Ascending aorta (tissue), 2 donors: Measurements from ENCODE around the gene TCF20. TPM values are rescaled to one million over a fixed set of nuclear protein-coding genes. Genes with fewer than 3 reads are reported as not detected.

ENCODE experiments used
- DNase-seq, 2 donors: peaks; one replicate each; pipeline ENCODE4 v3.0.0-alpha.2; 2019; ENCODE audit warnings: low spot score in 2 of 2
- H3K27ac ChIP-seq, 2 donors: fragments of 200-600 bp; sonication (generic); one replicate each; pipeline ENCODE4 v1.5.1; 2016 to 2017; ENCODE audit warnings: mild to moderate bottlenecking in 1 of 2
- H3K27me3 ChIP-seq: fragments of 200-600 bp; sonication (generic); one replicate; pipeline ENCODE4 v1.5.1; 2017
- H3K36me3 ChIP-seq, 2 donors: fragments of 200-600 bp; sonication (generic); one replicate each; pipeline ENCODE4 v1.5.1; 2016
- H3K4me1 ChIP-seq, 2 donors: fragments of 200-600 bp; sonication (generic); one replicate each; pipeline ENCODE4 v1.5.1; 2016 to 2017; ENCODE audit warnings: mild to moderate bottlenecking in 1 of 2
- H3K4me3 ChIP-seq, 2 donors: fragments of 200-600 bp; sonication (generic); one replicate each; pipeline ENCODE4 v1.5.1; 2016 to 2017; ENCODE audit warnings: mild to moderate bottlenecking in 1 of 2
- H3K9me3 ChIP-seq, 2 donors: fragments of 200-600 bp; sonication (generic); one replicate each; pipeline ENCODE4 v1.5.1; 2016
- CTCF ChIP-seq, 3 experiments: fragments of 200-600 bp in 2 of 3; fragments of 450-650 bp in 1 of 3; sonication (generic) in 2 of 3; IDR thresholded peaks; one replicate each; pipeline ENCODE4 v1.5.1; 2016 to 2019; ENCODE audit warnings: antibody characterized with exemption in 3 of 3, mild to moderate bottlenecking in 1 of 3, moderate library complexity in 1 of 3
- intact Hi-C: fragments of 100-400 bp; cut with DNase I; formaldehyde crosslinking; loops from one replicate; pipeline ENCODE4 v1.15.1; 2023
- total RNA-seq: library from RNA; depleted of rRNA; stranded (reverse); fragments of >200 nt; gene quantifications from one replicate; pipeline ENCODE4 v1.1.0, GENCODE V29; 2016

TCF20 gene
- total RNA-seq, 1 donor from 2014 or later = 11.9 TPM

DNA sequence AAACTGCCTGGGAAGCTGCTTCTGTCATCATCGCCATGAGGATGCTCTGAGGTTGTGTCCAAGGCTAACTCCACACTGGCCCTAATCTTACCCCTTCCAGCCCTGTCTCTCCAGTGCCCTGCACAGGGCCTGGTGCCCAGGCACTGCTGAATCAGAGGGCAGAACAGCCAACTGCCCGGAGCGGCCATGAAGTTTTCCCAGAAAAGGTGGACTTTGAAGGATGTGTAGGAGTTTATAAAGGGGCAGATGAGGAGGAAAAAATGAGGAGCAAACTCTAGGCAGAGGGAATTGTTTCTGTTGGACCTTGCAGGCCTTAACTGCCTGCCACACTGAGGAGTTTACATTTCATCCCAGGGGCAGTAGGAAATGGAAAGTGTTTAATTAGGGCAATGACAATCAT, 39.4 kb upstream of the TCF20 start:
- no peak for TF ChIP-seq CTCF (IDR thresholded peaks at IDR 0.05)
- no peak for DNase-seq
- intact Hi-C loops = no loop called here
- Histone ChIP-seq H3K9me3 (no peaks in the 10 kb centered on the region), H3K36me3 (no peaks in the 10 kb centered on the region), H3K4me1 (no peaks in the 10 kb centered on the region), H3K4me3 (no peak overlapping the region), H3K27ac (no peak overlapping the region), H3K27me3 (peaks cover 4% of the 10 kb centered on the region)

GRCh38 chr22:42308892-42309468, 38.5 kb upstream of the TCF20 start:
- intact Hi-C loops = no loop called here
- no peaks in the 10 kb centered on the region for H3K4me1 ChIP-seq
- no peak for DNase-seq
- H3K27me3 ChIP-seq = peaks cover 4% of the 10 kb centered on the region
- no peak overlapping the region for H3K27ac ChIP-seq
- no peaks in the 10 kb centered on the region for H3K9me3 ChIP-seq
- no peak for TF ChIP-seq CTCF (IDR thresholded peaks at IDR 0.05)
- H3K4me3 ChIP-seq = no peak overlapping the region
- H3K36me3 ChIP-seq = no peaks in the 10 kb centered on the region

DNA sequence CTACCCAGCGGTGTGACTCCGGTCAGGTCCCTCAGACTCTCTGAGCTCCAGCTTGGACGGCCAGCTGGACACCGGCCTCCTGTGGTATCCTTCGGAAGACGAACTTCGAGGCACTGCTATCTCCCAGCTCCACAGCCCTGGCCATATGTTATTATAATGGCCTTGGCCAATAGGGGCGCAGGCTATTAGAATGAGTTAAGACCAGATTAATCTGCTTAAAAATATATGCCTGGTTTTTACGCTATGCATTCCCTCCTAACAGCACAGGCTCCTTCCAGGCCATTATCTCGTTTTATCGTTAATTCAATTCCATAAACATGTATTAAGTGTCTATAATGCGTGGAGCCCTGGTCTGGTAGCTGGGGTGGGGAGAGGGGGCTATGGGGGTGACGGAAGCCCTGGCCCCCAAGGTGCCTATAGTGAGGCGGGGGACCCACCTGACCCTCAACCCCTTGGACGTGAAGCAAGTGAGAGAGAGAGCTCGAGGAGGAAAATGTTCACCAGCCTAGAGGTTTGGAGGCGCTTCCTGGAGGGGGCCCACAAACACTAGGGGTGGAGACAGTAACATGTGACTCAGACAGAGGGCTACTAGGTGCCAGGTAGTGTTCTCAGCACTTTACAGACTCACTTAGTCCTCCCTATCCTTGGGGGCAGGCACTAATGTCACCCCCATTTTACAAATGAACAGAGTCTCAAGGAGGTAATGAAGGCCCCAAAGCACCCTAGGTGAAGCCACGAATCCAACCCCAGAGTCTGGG, 37.5 kb upstream of the TCF20 start:
- Histone ChIP-seq H3K9me3 (no peaks in the 10 kb centered on the region), H3K27me3 (peaks cover 4% of the 10 kb centered on the region), H3K27ac (no peak overlapping the region), H3K4me1 (no peaks in the 10 kb centered on the region), H3K36me3 (no peaks in the 10 kb centered on the region), H3K4me3 (no peak overlapping the region)
- no peak for DNase-seq
- no peak for TF ChIP-seq CTCF (IDR thresholded peaks at IDR 0.05)
- intact Hi-C loops = no loop called here

GRCh38 chr22:42306010-42306409, 35.6 kb upstream of the TCF20 start:
- Histone ChIP-seq H3K4me1 (no peaks in the 10 kb centered on the region), H3K4me3 (no peak overlapping the region), H3K27me3 (no peaks in the 10 kb centered on the region), H3K27ac (no peak overlapping the region), H3K36me3 (no peaks in the 10 kb centered on the region), H3K9me3 (no peaks in the 10 kb centered on the region)
- DNase-seq = no peak
- intact Hi-C loops = no loop called here
- no peak for TF ChIP-seq CTCF (IDR thresholded peaks at IDR 0.05)

DNA sequence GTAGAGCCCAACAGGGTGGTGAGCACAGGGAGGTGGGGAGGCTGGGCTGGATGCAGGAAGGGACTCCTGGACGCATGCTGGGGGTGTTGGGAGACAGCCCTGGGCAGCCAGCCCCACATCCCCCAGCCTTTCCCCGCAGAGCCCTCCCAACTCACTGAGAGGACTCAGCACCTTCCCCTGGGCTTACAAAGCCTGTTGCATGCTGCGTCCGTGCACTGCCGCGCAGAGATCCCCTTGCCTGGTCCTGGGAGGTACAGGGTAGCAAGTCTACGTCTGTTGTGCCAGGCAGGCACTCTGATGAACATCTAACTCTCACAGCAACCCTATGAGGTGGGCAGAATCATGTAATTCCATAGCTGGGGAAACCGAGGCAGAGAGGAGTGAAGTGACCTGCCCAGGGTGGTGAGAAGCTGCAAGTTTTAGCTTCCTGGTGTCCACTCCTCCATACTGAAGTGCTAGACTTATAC, 33.9 kb upstream of the TCF20 start:
- Histone ChIP-seq H3K27me3 (no peaks in the 10 kb centered on the region), H3K36me3 (no peaks in the 10 kb centered on the region), H3K9me3 (no peaks in the 10 kb centered on the region), H3K4me3 (no peak overlapping the region), H3K4me1 (peaks cover 0 to 8% of the 10 kb centered on the region in 2 donors), H3K27ac (no peak overlapping the region)
- intact Hi-C loops = no loop called here
- no peak for DNase-seq
- no peak for TF ChIP-seq CTCF (IDR thresholded peaks at IDR 0.05)
